Ishikawa (cell line): ENCODE measurements around the gene D2HGDH.

Experiments used
- CEBPB ChIP-seq: IDR thresholded peaks from 2 replicates; pipeline ENCODE4 v1.6.1; 2012
- CREB1 ChIP-seq: IDR thresholded peaks from 2 replicates; pipeline ENCODE4 v1.6.1; 2012; ENCODE audit warnings: low read depth
- EGR1 ChIP-seq: IDR thresholded peaks from 2 replicates; pipeline ENCODE4 v1.6.1; 2012
- EP300 ChIP-seq: IDR thresholded peaks from 2 replicates; pipeline ENCODE4 v1.6.1; 2012; ENCODE audit warnings: borderline replicate concordance
- FOXM1 ChIP-seq: IDR thresholded peaks from 2 replicates; pipeline ENCODE4 v1.6.1; 2012; ENCODE audit warnings: low read depth, borderline replicate concordance
- MAX ChIP-seq: IDR thresholded peaks from 2 replicates; pipeline ENCODE4 v1.6.1; 2012
- NFIC ChIP-seq: IDR thresholded peaks from 2 replicates; pipeline ENCODE4 v1.6.1; 2012
- RAD21 ChIP-seq: IDR thresholded peaks from 2 replicates; pipeline ENCODE4 v1.6.1; 2012; ENCODE audit warnings: low read depth
- REST ChIP-seq: IDR thresholded peaks from 2 replicates; pipeline ENCODE4 v1.6.1; 2012; ENCODE audit warnings: low read depth, mild to moderate bottlenecking
- TAF1 ChIP-seq: IDR thresholded peaks from 2 replicates; pipeline ENCODE4 v1.6.1; 2012; ENCODE audit warnings: low read depth, mild to moderate bottlenecking
- TCF12 ChIP-seq: IDR thresholded peaks from 2 replicates; pipeline ENCODE4 v1.6.1; 2012; ENCODE audit warnings: low read depth
- TEAD4 ChIP-seq: IDR thresholded peaks from 2 replicates; pipeline ENCODE4 v1.6.1; 2012
- USF1 ChIP-seq: IDR thresholded peaks from 2 replicates; pipeline ENCODE4 v1.6.1; 2012
- YY1 ChIP-seq: IDR thresholded peaks from 2 replicates; pipeline ENCODE4 v1.6.1; 2012; ENCODE audit warnings: low read depth

- no peak for TF ChIP-seq RAD21
- TF ChIP-seq REST: no peak
- no peak for TF ChIP-seq TAF1
- TF ChIP-seq TCF12: no peak
- no peak for TF ChIP-seq MAX
- TF ChIP-seq YY1: no peak
- TF ChIP-seq FOXM1: no peak
- TF ChIP-seq CREB1: no peak
- TF ChIP-seq EP300: no peak
- no peak for TF ChIP-seq EGR1
- no peak for TF ChIP-seq NFIC
- TF ChIP-seq CEBPB: no peak
- TF ChIP-seq TEAD4: no peak
- TF ChIP-seq USF1: no peak
These were observed 27.9 kb upstream of the D2HGDH start for GRCh38 chr2:241706537-241706936.
